Fibroblast of pulmonary artery (primary cell): ENCODE measurements around the gene FGF7.

ENCODE experiments used
- DNase-seq: peaks from one replicate; pipeline ENCODE4 v3.0.0-alpha.2; 2010; ENCODE audit warnings: low read depth
- H3K4me3 ChIP-seq: replicated peaks from 2 replicates; pipeline ENCODE4 v1.5.1; 2011; ENCODE audit warnings: low read depth, mild to moderate bottlenecking, control low read depth, low read length, moderate library complexity
- CTCF ChIP-seq: IDR thresholded peaks from 2 replicates; pipeline ENCODE4 v1.5.1; 2011; ENCODE audit warnings: mild to moderate bottlenecking, control low read depth, low read length, inconsistent platforms; ENCODE audit errors: missing control alignments

Gene FGF7

GRCh38 chr15:49521802-49522201 lies 98.8 kb downstream of the FGF7 start:
- DNase-seq: peak; percentile 36
- no peak overlapping the region for H3K4me3 ChIP-seq
- peak; percentile 29 for TF ChIP-seq CTCF

GRCh38 chr15:49528289-49528688 lies 105.2 kb downstream of the FGF7 start:
- H3K4me3 ChIP-seq: no peak overlapping the region
- TF ChIP-seq CTCF: no peak
- DNase-seq: no peak

- DNase-seq: peak; percentile 5
- TF ChIP-seq CTCF: no peak
- H3K4me3 ChIP-seq: no peak overlapping the region
These were observed 107.0 kb downstream of the FGF7 start for GRCh38 chr15:49530092-49530491.
